Body of pancreas (tissue), 4 donors: ENCODE data around the gene ANP32E.

Experiments
- POLR2A ChIP-seq, 3 donors: fragments of 450-650 bp; IDR thresholded peaks; one replicate each; pipeline ENCODE4 v1.6.1; 2016; ENCODE audit warnings: antibody characterized with exemption in 3 of 3, mild to moderate bottlenecking in 2 of 3
- TF ChIP-seq, protein P1 (sequence below), 7 experiments: fragments of 450-650 bp in 4 of 7; fragments of 200-600 bp in 3 of 7; sonication (generic) in 3 of 7; IDR thresholded peaks; one replicate each; pipeline ENCODE4 v1.5.1; 2016 to 2019; ENCODE audit warnings: antibody characterized with exemption in 7 of 7

DNA sequence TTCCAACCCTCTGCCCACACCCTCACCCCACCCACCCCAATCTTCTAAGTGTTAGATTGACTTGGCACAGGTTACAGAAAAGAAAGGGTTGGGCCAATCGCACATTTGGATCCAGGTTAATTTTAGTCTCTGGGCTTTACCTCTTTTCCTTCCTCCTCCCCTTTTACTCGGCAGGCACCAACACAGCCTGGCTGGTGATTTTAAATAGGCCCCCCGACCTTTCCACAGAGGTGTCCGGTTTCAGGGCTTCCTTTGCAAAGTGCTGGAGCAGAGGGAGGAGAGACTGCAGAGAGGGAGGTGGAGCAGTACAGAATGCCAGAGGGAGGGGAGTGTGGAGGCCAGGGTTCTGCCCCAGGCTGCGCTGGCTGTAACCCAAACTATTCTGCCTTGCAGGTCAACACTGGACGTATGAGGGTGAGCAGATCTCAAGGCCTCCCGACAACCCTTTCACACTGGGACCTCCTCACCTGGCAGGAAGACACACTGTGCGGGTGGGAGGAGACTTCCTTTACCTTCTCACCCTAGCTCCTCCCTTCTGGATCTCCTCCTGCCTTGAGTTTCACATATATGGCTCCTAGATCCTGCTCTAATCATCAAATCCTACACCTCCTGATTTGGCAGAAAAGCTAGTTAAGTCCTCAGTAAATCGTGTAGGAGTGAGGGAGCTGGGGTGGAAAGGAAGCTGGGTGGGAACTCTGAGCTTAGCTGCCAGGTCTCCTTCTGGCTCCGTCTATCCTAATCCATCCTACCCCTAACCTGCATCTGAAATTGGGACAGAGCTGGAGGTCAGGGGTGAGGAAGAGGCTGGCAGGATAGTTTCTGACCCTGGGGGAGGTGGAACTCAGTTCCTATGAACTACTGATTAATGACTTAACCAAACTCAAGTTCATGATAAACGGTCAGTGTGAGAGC lies 24.1 kb upstream of the ANP32E start:
- TF ChIP-seq, protein P1, sequence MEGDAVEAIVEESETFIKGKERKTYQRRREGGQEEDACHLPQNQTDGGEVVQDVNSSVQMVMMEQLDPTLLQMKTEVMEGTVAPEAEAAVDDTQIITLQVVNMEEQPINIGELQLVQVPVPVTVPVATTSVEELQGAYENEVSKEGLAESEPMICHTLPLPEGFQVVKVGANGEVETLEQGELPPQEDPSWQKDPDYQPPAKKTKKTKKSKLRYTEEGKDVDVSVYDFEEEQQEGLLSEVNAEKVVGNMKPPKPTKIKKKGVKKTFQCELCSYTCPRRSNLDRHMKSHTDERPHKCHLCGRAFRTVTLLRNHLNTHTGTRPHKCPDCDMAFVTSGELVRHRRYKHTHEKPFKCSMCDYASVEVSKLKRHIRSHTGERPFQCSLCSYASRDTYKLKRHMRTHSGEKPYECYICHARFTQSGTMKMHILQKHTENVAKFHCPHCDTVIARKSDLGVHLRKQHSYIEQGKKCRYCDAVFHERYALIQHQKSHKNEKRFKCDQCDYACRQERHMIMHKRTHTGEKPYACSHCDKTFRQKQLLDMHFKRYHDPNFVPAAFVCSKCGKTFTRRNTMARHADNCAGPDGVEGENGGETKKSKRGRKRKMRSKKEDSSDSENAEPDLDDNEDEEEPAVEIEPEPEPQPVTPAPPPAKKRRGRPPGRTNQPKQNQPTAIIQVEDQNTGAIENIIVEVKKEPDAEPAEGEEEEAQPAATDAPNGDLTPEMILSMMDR (IDR thresholded peaks at IDR 0.05) = no peak
- peak in 2 of 3 donors; percentile 10 to 22 for TF ChIP-seq POLR2A (IDR thresholded peaks at IDR 0.05)
